ENCODE data around the gene CRYBB2.
"Not testable (repeated sequence)": the region's sequence is repeated elsewhere in the genome, so short reads cannot be mapped to it uniquely, and the experiment has no call there.

- not testable (repeated sequence) for TF ChIP-seq NFRKB (IDR thresholded peaks at IDR 0.05); LEF1 (IDR thresholded peaks at IDR 0.05; ENCODE audit: borderline replicate concordance); ELF4 (IDR thresholded peaks at IDR 0.05); BHLHE40 (IDR thresholded peaks at IDR 0.05; ENCODE audit: borderline replicate concordance); SUZ12 (IDR thresholded peaks at IDR 0.05); FOXM1 (IDR thresholded peaks at IDR 0.05; ENCODE audit: borderline replicate concordance); L3MBTL2 (conservative IDR thresholded peaks at IDR 0.05); TARDBP (IDR thresholded peaks at IDR 0.05); FOXK2 (IDR thresholded peaks at IDR 0.05); ZNF384 (IDR thresholded peaks at IDR 0.05); FOXA1 (IDR thresholded peaks at IDR 0.05); SP1 (IDR thresholded peaks at IDR 0.05); CTBP1 (IDR thresholded peaks at IDR 0.05; ENCODE audit: borderline replicate concordance)
- TF ChIP-seq, protein P1, sequence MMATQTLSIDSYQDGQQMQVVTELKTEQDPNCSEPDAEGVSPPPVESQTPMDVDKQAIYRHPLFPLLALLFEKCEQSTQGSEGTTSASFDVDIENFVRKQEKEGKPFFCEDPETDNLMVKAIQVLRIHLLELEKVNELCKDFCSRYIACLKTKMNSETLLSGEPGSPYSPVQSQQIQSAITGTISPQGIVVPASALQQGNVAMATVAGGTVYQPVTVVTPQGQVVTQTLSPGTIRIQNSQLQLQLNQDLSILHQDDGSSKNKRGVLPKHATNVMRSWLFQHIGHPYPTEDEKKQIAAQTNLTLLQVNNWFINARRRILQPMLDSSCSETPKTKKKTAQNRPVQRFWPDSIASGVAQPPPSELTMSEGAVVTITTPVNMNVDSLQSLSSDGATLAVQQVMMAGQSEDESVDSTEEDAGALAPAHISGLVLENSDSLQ (IDR thresholded peaks at IDR 0.05) = not testable (repeated sequence)
Observed at GRCh38 chr22:25280118-25280517, 60.7 kb downstream of the CRYBB2 start.

All from HEK293T (cell line).